RWPE1 (cell line): ENCODE data around the gene GNA12.

Experiments
- CTCF ChIA-PET: fragments of 350-600 bp; sonication (Branson Sonifier 250); formaldehyde crosslinking; extraction: SDS; loops from one replicate; lab custom pipeline; 2021; lab: Yijun Ruan, JAX
- POLR2A ChIA-PET: fragments of 400-600 bp; formaldehyde crosslinking; extraction: SDS; loops from one replicate; lab custom pipeline; 2020; ENCODE audit warnings: antibody characterized with exemption; ENCODE audit not compliant: low non-redundant PET; lab: Yijun Ruan, JAX
- DNase-seq: peaks from one replicate; pipeline ENCODE4 v3.0.0; 2012; ENCODE audit warnings: low spot score
- H3K27ac ChIP-seq: fragments of 450-650 bp; 2 replicates; pipeline ENCODE4 v1.5.1; 2017
- CTCF ChIP-seq: fragments of 450-650 bp; conservative IDR thresholded peaks from 2 replicates; pipeline ENCODE4 v1.5.1; 2017; ENCODE audit warnings: low read depth, mild to moderate bottlenecking

The GNA12 gene

DNA sequence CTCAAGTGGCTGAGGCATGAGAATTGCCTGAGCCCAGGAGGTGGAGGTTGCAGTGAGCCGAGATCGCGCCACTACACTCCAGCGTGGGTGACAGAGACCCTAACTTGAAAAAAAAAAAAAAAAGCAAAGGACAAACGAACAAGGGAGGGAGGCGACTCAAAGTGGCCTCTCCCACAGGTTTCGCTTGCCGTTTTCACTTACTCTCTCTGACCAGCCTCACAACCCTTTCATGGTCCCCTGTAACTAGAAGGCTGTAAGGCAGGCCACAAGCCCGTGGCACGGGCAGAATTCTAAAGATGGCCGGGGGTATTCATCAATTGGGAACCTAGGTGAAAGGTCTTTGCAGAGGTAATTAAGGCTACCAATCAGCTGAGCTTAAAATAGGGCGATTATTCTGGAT is 25.5 kb downstream of the GNA12 start:
- TF ChIP-seq CTCF, result no peak
- DNase-seq, result no peak
- H3K27ac ChIP-seq, result peak overlapping the region; percentile 55
- POLR2A ChIA-PET, result no interaction called here
- CTCF ChIA-PET, result interaction anchor here (0.7 kb wide), 1 partner anchor 14 kb away, joined by 3 read pairs; no protein-coding TSS in a partner anchor

DNA sequence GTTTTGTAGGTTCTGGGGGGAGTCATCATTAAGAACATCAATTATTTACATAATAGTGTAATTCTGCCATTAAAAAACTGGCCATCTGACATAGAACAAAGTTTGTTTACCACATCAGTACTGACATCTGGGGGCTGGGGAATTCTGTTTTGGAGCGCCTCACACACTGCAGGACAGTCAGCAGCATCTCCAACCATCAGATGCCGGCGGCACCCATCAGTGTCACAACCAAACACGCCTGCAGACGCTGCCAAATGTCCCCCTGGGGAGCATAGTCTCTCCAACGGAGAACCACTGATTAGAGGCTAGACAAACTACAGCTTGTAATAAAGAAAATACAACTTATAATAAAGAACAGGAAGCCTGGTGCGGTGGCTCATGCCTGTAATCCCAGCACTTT is 26.0 kb downstream of the GNA12 start:
- no peak for DNase-seq
- ChIA-PET POLR2A (no interaction called here), CTCF (no interaction called here)
- peak overlapping the region; percentile 55; the same call in 1 of the 2 replicates for H3K27ac ChIP-seq
- TF ChIP-seq CTCF, result no peak

DNA sequence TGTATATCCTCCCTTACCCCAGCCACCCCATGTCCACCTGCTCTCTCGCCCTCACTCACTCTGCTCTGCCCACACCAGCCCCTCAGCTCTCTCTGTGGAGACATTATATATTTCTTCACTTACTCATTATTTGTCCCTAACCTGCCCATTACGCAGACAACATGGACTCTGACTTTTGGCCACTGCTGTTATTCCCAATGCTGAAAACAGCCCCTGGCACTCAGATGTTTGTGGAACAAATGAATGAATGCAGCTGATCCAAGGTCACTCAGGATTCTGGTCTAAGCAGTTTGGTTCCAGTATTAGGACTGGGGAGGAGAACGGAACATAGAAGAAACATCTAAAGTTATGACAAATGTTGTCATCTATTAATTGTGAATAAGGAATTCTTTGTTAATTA is 26.7 kb downstream of the GNA12 start:
- ChIA-PET POLR2A (no interaction called here), CTCF (no interaction called here)
- DNase-seq, result no peak
- H3K27ac ChIP-seq, result no peak overlapping the region
- TF ChIP-seq CTCF, result no peak

DNA sequence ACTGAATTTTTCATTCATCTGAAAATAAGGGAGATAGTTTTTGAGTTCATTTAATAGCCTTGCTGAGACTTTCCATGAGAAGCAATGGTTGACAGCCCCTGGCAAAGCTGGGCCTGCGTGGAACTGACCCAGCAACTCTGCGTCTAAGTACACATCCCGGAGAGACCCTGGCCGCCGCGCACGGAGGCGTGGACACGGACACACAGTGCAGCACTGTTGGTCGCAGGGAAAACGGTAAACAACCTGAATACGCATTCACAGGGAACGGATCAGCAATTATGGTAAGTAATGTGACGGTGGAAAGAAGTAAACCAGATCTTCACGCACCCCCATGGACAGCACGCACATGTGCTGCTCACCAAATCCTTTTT is 28.2 kb downstream of the GNA12 start:
- no peak for DNase-seq
- 0 out of 2 replicates have a peak overlapping the region, but pooled peaks have one; percentile 18 for H3K27ac ChIP-seq
- ChIA-PET CTCF (no interaction called here), POLR2A (no interaction called here)
- TF ChIP-seq CTCF, result no peak

GRCh38 chr7:2814946-2815874 is 28.9 kb downstream of the GNA12 start:
- POLR2A ChIA-PET, result no interaction called here
- peak overlapping the region; percentile 18 for H3K27ac ChIP-seq
- no peak for DNase-seq
- CTCF ChIA-PET, result no interaction called here
- no peak for TF ChIP-seq CTCF

GRCh38 chr7:2814186-2814945 is 29.7 kb downstream of the GNA12 start:
- ChIA-PET POLR2A (no interaction called here), CTCF (no interaction called here)
- no peak for TF ChIP-seq CTCF
- H3K27ac ChIP-seq, result peak overlapping the region; percentile 18
- DNase-seq, result no peak
